Mucosa of descending colon (tissue), 3 donors: Measurements from ENCODE around the gene BEX5. TPM values are rescaled to one million over a fixed set of nuclear protein-coding genes. Genes with fewer than 3 reads are reported as not detected.

Experiments
- ATAC-seq: fragments of 200-7000 bp; cut with Tn5 transposase; one replicate; pipeline ENCODE4 v1.9.1; 2020; ENCODE audit warnings: mild to moderate bottlenecking, moderate library complexity
- DNase-seq, 3 donors: peaks; one replicate each; pipeline ENCODE4 v3.0.0-alpha.2; 2020
- H3K36me3 ChIP-seq: fragments of 200-600 bp; one replicate; pipeline ENCODE4 v1.8.0; 2021; ENCODE audit warnings: low read depth, mild to moderate bottlenecking
- H3K4me1 ChIP-seq: fragments of 200-600 bp; one replicate; pipeline ENCODE4 v1.8.0; 2021; ENCODE audit warnings: low read depth, mild to moderate bottlenecking
- H3K4me3 ChIP-seq: fragments of 200-600 bp; one replicate; pipeline ENCODE4 v1.8.0; 2021; ENCODE audit warnings: mild to moderate bottlenecking
- H3K9me3 ChIP-seq: fragments of 200-600 bp; one replicate; pipeline ENCODE4 v1.8.0; 2021; ENCODE audit warnings: mild to moderate bottlenecking
- CTCF ChIP-seq: fragments of 200-600 bp; IDR thresholded peaks from one replicate; pipeline ENCODE4 v1.8.0; 2022; ENCODE audit warnings: antibody characterized with exemption, mild to moderate bottlenecking
- intact Hi-C, 2 donors: fragments of 100-400 bp; cut with DNase I in 1 of 2; cut with micrococcal nuclease in 1 of 2; formaldehyde crosslinking; loops; one replicate each; pipeline versions ENCODE4 v1.11.0 to v1.11.1; 2022; cut with DNase I, micrococcal nuclease
- total RNA-seq, 3 donors: library from RNA; stranded (reverse); fragmentation: NEBNext Ultra II Directional in 2 of 3; extraction: Animal tissue kit (Norgen Biotek cat#: 25700) in 2 of 3; gene quantifications; one replicate each; pipeline versions ENCODE4 v1.2.1 to v1.2.4, GENCODE V29; 2021 to 2023
- donor health status: DM: no; HTN: no; CAD: no; lungs with moderate emphysema.
- donor health status: DM: no; HTN: no; CAD: no.
- donor health status: DM: no; HTN: yes; CAD: no.

BEX5 gene
- total RNA-seq, 3 donors from 2014 or later: 0.96 to 2.9 (median 2.1) TPM

GRCh38 chrX:102113367-102113766, 42.4 kb downstream of the BEX5 start:
- intact Hi-C loops: no loop called here
- H3K36me3 ChIP-seq: no peaks in the 10 kb centered on the region

More at GRCh38 chrX:102113367-102113766, 42.4 kb downstream of the BEX5 start:
- no peak overlapping the region for H3K4me3 ChIP-seq
- DNase-seq (no peak), ATAC-seq (no peak)
- no peaks in the 10 kb centered on the region for H3K9me3 ChIP-seq
- no peak for TF ChIP-seq CTCF
- H3K4me1 ChIP-seq: no peaks in the 10 kb centered on the region

Other genes with a start within 250 kb of the BEX5 start
- 1 to 10 TPM; 2.6 to 5.0 (median 3.6) TPM for gene ZMAT1, start 223.9 kb downstream of the BEX5 start, total RNA-seq
- 10 to 100 TPM in 1 of 3 donors, 1 to 10 TPM in 1, under 1 TPM in 1; 0.26 to 17.8 (median 1.2) TPM for gene TCEAL2, start 30.3 kb downstream of the BEX5 start, total RNA-seq
- under 1 TPM in 1 of 3 donors, not detected in 2; 0.82 TPM for gene TCEAL6, start 13.5 kb downstream of the BEX5 start, total RNA-seq
- gene TCP11X1, start 59.3 kb upstream of the BEX5 start, total RNA-seq: not detected
- not detected for gene NXF2, start 91.2 kb upstream of the BEX5 start, total RNA-seq